Ovary (tissue), 3 donors: ENCODE measurements around the gene NDUFC1.

Experiments used
- POLR2A ChIP-seq: fragments of 450-650 bp; IDR thresholded peaks from one replicate; pipeline ENCODE4 v1.6.1; 2017; ENCODE audit warnings: antibody characterized with exemption, mild to moderate bottlenecking, moderate library complexity
- TF ChIP-seq, protein P1 (sequence below), 3 donors: fragments of 450-650 bp in 2 of 3; fragments of 200-600 bp in 1 of 3; IDR thresholded peaks; one replicate each; pipeline versions ENCODE4 v1.5.1 to v1.8.0; 2016 to 2022; ENCODE audit warnings: antibody characterized with exemption in 3 of 3, mild to moderate bottlenecking in 1 of 3
- donor health status: DM: no; HTN: no; CAD: no.

DNA sequence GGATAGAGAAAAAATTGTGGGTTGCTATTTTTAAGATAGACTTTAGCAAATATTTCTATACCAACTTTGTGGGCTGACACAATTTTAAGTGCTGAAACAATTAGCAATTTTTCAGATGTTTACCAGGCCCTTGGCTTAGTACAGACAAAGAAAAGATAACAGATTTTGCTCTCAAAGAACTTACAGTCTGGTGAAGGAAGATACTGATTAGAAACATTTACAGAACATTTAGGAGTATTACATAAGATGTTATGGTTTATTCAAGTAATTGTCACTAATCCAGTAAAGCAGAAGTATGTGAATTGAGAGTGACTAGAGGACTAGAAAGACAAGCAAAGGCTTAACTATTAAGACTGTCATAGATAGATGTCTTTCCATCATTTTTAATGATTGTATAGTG is 35.3 kb upstream of the NDUFC1 start:
- TF ChIP-seq POLR2A = no peak
- TF ChIP-seq, protein P1, sequence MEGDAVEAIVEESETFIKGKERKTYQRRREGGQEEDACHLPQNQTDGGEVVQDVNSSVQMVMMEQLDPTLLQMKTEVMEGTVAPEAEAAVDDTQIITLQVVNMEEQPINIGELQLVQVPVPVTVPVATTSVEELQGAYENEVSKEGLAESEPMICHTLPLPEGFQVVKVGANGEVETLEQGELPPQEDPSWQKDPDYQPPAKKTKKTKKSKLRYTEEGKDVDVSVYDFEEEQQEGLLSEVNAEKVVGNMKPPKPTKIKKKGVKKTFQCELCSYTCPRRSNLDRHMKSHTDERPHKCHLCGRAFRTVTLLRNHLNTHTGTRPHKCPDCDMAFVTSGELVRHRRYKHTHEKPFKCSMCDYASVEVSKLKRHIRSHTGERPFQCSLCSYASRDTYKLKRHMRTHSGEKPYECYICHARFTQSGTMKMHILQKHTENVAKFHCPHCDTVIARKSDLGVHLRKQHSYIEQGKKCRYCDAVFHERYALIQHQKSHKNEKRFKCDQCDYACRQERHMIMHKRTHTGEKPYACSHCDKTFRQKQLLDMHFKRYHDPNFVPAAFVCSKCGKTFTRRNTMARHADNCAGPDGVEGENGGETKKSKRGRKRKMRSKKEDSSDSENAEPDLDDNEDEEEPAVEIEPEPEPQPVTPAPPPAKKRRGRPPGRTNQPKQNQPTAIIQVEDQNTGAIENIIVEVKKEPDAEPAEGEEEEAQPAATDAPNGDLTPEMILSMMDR (IDR thresholded peaks at IDR 0.05) = no peak
